HCT116 (cell line): Measurements from ENCODE around the gene STRBP.

Source experiments
- CBX3 ChIP-seq: IDR thresholded peaks from 2 replicates; pipeline ENCODE4 v1.6.1; 2012; ENCODE audit warnings: low read depth
- EGR1 ChIP-seq: IDR thresholded peaks from 2 replicates; pipeline ENCODE4 v1.6.1; 2012; ENCODE audit warnings: low read depth
- POLR2AphosphoS5 ChIP-seq: IDR thresholded peaks from 2 replicates; pipeline ENCODE4 v1.6.1; 2011; ENCODE audit warnings: mild to moderate bottlenecking, low read depth, low read length, moderate library complexity
- RAD21 ChIP-seq: IDR thresholded peaks from 2 replicates; pipeline ENCODE4 v1.6.1; 2012; ENCODE audit warnings: low read depth, mild to moderate bottlenecking
- TF ChIP-seq, protein P1 (sequence below), 3 experiments: fragments of 200-600 bp in 1 of 3; sonication (generic) in 1 of 3; IDR thresholded peaks in 2 of 3; conservative IDR thresholded peaks in 1 of 3; 2 replicates each; pipeline ENCODE4 v1.5.1; 2012 to 2017; ENCODE audit warnings: low read depth in 2 of 3, low read length in 2 of 3, antibody characterized with exemption in 1 of 3, borderline replicate concordance in 1 of 3, control low read depth in 1 of 3, mild to moderate bottlenecking in 1 of 3, mixed read lengths in 1 of 3, mixed run types in 1 of 3, moderate library complexity in 1 of 3; ENCODE audit not compliant: insufficient read depth in 1 of 3
- TF ChIP-seq, protein P2 (sequence below): IDR thresholded peaks from 2 replicates; pipeline ENCODE4 v1.6.1; 2011; ENCODE audit warnings: mild to moderate bottlenecking, low read length, moderate library complexity; ENCODE audit not compliant: insufficient replicate concordance; ENCODE audit errors: extremely low read depth
- TF ChIP-seq, protein P3 (sequence below): IDR thresholded peaks from 2 replicates; pipeline ENCODE4 v1.6.1; 2012
- TF ChIP-seq, protein P4 (sequence below): IDR thresholded peaks from 2 replicates; pipeline ENCODE4 v1.6.1; 2012; ENCODE audit warnings: low read depth

DNA sequence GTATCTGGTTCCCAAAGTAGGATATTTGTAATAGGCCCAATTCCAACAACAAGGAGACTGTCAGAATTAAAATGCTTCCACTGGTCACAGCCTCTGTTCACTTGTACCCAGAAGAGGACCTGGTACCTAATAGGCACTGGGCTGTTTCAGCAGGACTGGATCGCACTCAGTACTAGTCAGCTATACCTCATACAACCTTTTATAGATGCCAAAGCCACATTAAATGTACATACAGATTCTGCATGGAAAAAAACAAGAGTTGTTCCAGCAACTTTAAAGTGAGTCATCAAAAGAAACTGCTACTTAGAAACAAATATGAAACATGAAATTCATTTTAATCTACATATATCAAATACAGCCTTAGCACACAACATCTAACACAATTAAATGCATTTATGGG, 147.4 kb downstream of the STRBP start:
- no peak for TF ChIP-seq CBX3
- TF ChIP-seq, protein P1, sequence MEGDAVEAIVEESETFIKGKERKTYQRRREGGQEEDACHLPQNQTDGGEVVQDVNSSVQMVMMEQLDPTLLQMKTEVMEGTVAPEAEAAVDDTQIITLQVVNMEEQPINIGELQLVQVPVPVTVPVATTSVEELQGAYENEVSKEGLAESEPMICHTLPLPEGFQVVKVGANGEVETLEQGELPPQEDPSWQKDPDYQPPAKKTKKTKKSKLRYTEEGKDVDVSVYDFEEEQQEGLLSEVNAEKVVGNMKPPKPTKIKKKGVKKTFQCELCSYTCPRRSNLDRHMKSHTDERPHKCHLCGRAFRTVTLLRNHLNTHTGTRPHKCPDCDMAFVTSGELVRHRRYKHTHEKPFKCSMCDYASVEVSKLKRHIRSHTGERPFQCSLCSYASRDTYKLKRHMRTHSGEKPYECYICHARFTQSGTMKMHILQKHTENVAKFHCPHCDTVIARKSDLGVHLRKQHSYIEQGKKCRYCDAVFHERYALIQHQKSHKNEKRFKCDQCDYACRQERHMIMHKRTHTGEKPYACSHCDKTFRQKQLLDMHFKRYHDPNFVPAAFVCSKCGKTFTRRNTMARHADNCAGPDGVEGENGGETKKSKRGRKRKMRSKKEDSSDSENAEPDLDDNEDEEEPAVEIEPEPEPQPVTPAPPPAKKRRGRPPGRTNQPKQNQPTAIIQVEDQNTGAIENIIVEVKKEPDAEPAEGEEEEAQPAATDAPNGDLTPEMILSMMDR (IDR thresholded peaks at IDR 0.05 in 2 of 3, conservative IDR thresholded peaks at IDR 0.05 in 1 of 3; ENCODE audit: borderline replicate concordance in 1 of 3, insufficient read depth in 1 of 3, low read depth in 2 of 3, low read length in 2 of 3), result no peak
- TF ChIP-seq, protein P2, sequence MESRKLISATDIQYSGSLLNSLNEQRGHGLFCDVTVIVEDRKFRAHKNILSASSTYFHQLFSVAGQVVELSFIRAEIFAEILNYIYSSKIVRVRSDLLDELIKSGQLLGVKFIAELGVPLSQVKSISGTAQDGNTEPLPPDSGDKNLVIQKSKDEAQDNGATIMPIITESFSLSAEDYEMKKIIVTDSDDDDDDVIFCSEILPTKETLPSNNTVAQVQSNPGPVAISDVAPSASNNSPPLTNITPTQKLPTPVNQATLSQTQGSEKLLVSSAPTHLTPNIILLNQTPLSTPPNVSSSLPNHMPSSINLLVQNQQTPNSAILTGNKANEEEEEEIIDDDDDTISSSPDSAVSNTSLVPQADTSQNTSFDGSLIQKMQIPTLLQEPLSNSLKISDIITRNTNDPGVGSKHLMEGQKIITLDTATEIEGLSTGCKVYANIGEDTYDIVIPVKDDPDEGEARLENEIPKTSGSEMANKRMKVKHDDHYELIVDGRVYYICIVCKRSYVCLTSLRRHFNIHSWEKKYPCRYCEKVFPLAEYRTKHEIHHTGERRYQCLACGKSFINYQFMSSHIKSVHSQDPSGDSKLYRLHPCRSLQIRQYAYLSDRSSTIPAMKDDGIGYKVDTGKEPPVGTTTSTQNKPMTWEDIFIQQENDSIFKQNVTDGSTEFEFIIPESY, result no peak
- no peak for TF ChIP-seq EGR1
- no peak for TF ChIP-seq RAD21
- TF ChIP-seq, protein P3, sequence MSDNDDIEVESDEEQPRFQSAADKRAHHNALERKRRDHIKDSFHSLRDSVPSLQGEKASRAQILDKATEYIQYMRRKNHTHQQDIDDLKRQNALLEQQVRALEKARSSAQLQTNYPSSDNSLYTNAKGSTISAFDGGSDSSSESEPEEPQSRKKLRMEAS, result no peak
- no peak for TF ChIP-seq POLR2AphosphoS5
- TF ChIP-seq, protein P4, sequence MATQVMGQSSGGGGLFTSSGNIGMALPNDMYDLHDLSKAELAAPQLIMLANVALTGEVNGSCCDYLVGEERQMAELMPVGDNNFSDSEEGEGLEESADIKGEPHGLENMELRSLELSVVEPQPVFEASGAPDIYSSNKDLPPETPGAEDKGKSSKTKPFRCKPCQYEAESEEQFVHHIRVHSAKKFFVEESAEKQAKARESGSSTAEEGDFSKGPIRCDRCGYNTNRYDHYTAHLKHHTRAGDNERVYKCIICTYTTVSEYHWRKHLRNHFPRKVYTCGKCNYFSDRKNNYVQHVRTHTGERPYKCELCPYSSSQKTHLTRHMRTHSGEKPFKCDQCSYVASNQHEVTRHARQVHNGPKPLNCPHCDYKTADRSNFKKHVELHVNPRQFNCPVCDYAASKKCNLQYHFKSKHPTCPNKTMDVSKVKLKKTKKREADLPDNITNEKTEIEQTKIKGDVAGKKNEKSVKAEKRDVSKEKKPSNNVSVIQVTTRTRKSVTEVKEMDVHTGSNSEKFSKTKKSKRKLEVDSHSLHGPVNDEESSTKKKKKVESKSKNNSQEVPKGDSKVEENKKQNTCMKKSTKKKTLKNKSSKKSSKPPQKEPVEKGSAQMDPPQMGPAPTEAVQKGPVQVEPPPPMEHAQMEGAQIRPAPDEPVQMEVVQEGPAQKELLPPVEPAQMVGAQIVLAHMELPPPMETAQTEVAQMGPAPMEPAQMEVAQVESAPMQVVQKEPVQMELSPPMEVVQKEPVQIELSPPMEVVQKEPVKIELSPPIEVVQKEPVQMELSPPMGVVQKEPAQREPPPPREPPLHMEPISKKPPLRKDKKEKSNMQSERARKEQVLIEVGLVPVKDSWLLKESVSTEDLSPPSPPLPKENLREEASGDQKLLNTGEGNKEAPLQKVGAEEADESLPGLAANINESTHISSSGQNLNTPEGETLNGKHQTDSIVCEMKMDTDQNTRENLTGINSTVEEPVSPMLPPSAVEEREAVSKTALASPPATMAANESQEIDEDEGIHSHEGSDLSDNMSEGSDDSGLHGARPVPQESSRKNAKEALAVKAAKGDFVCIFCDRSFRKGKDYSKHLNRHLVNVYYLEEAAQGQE, result no peak
